Thyroid gland (tissue), 4 donors: ENCODE measurements around the gene RSPH1. TPM values are rescaled to one million over a fixed set of nuclear protein-coding genes. Genes with fewer than 3 reads are reported as not detected.

ENCODE experiments used
- DNase-seq, 2 donors: peaks; one replicate each; pipeline ENCODE4 v3.0.0-alpha.2; 2019
- H3K27ac ChIP-seq, 3 donors: fragments of 200-600 bp; sonication (generic); 1 replicate in 2 of 3; 2 replicates in 1 of 3; pipeline ENCODE4 v1.5.1; 2016 to 2019; ENCODE audit warnings: mild to moderate bottlenecking in 1 of 3, moderate library complexity in 1 of 3
- H3K27me3 ChIP-seq: fragments of 200-600 bp; sonication (generic); one replicate; pipeline ENCODE4 v1.5.1; 2019
- H3K36me3 ChIP-seq, 2 donors: fragments of 200-600 bp; sonication (generic); one replicate each; pipeline ENCODE4 v1.5.1; 2016 to 2019
- H3K4me1 ChIP-seq, 2 donors: fragments of 200-600 bp; sonication (generic); one replicate each; pipeline ENCODE4 v1.5.1; 2017 to 2019
- H3K4me3 ChIP-seq, 3 donors: fragments of 200-600 bp; sonication (generic); replicated peaks in 1 of 3; 1 replicate in 2 of 3; 2 replicates in 1 of 3; pipeline ENCODE4 v1.5.1; 2016; ENCODE audit warnings: mild to moderate bottlenecking in 1 of 3
- H3K9me3 ChIP-seq: fragments of 200-600 bp; sonication (generic); one replicate; pipeline ENCODE4 v1.5.1; 2017
- CTCF ChIP-seq, 6 experiments: fragments of 200-600 bp in 3 of 6; fragments of 450-650 bp in 3 of 6; sonication (generic) in 3 of 6; IDR thresholded peaks; one replicate each; pipeline ENCODE4 v1.5.1; 2016 to 2019; ENCODE audit warnings: antibody characterized with exemption in 6 of 6, mild to moderate bottlenecking in 2 of 6, inconsistent platforms in 1 of 6, moderate library complexity in 1 of 6
- POLR2A ChIP-seq, 2 donors: fragments of 450-650 bp; IDR thresholded peaks; one replicate each; pipeline ENCODE4 v1.6.1; 2017; ENCODE audit warnings: antibody characterized with exemption in 2 of 2, mild to moderate bottlenecking in 2 of 2, moderate library complexity in 1 of 2
- WGBS, 2 donors: methylation state at CpG; one replicate each; pipeline ENCODE4 v1.1.5; 2017; 5-methylcytosine and 5-hydroxymethylcytosine counted together
- intact Hi-C: fragments of 100-400 bp; cut with DNase I; formaldehyde crosslinking; loops from one replicate; pipeline ENCODE4 v1.15.1; 2023
- total RNA-seq, 4 donors: library from RNA; depleted of rRNA; stranded (reverse); fragments of >200 nt; gene quantifications; one replicate each; pipeline ENCODE4 v1.2.3, GENCODE V29; 2016

Gene RSPH1
- total RNA-seq, 4 donors from 2014 or later, result 2.7 to 3.7 (median 3.0) TPM

- no peak for DNase-seq
- WGBS, 2 donors, result 82 to 88% methylated on average over 8 of the region's 8 CpGs
- no peaks in the 10 kb centered on the region for H3K9me3 ChIP-seq
- peak overlapping the region; percentile 53 to 72 (median 67) for H3K27ac ChIP-seq
- TF ChIP-seq POLR2A (IDR thresholded peaks at IDR 0.05) (no peak), CTCF (IDR thresholded peaks at IDR 0.05) (no peak)
- intact Hi-C loops, result no loop called here
- H3K36me3 ChIP-seq, result peaks cover 1 to 6% of the 10 kb centered on the region in 2 donors
- no peaks in the 10 kb centered on the region for H3K27me3 ChIP-seq
- peaks cover 37 to 52% of the 10 kb centered on the region in 2 donors for H3K4me1 ChIP-seq
- no peak overlapping the region for H3K4me3 ChIP-seq
These were observed 40.6 kb upstream of the RSPH1 start for GRCh38 chr21:42536601-42537000.

- intact Hi-C loops, result no loop called here
- no peak for TF ChIP-seq CTCF (IDR thresholded peaks at IDR 0.05)
- TF ChIP-seq POLR2A (IDR thresholded peaks at IDR 0.05), result peak in 1 of 2 donors; percentile 13
- Histone ChIP-seq H3K4me1 (peaks cover 46 to 61% of the 10 kb centered on the region in 2 donors), H3K27me3 (no peaks in the 10 kb centered on the region), H3K36me3 (no peaks in the 10 kb centered on the region), H3K9me3 (no peaks in the 10 kb centered on the region), H3K27ac (peak overlapping the region; percentile 67 to 77 (median 72)), H3K4me3 (no peak overlapping the region)
- 49 to 52% methylated on average over 14 to 16 of the region's 17 CpGs for WGBS, 2 donors
- DNase-seq, result peak; percentile 81 to 85
These were observed 39.7 kb upstream of the RSPH1 start for GRCh38 chr21:42535602-42536171.

- intact Hi-C loops, result no loop called here
- Histone ChIP-seq H3K27me3 (no peaks in the 10 kb centered on the region), H3K9me3 (no peaks in the 10 kb centered on the region), H3K27ac (peak overlapping the region in 2 of 3 donors; percentile 72 to 77), H3K36me3 (no peaks in the 10 kb centered on the region), H3K4me3 (no peak overlapping the region), H3K4me1 (peaks cover 48 to 63% of the 10 kb centered on the region in 2 donors)
- peak in 1 of 2 donors; percentile 7 for DNase-seq
- TF ChIP-seq CTCF (IDR thresholded peaks at IDR 0.05), result no peak
- no peak for TF ChIP-seq POLR2A (IDR thresholded peaks at IDR 0.05)
- WGBS, 2 donors, result 86% methylated on average over 27 to 28 of the region's 28 CpGs
These were observed 38.7 kb upstream of the RSPH1 start for GRCh38 chr21:42534421-42535378.

GRCh38 chr21:42533963-42534355 lies 37.9 kb upstream of the RSPH1 start:
- intact Hi-C loops, result no loop called here
- H3K27me3 ChIP-seq, result no peaks in the 10 kb centered on the region
- WGBS, 2 donors, result 88 to 93% methylated on average over 4 of the region's 4 CpGs
- no peaks in the 10 kb centered on the region for H3K36me3 ChIP-seq
- H3K27ac ChIP-seq, result peak overlapping the region in 1 of 3 donors; percentile 71
- no peak for TF ChIP-seq POLR2A (IDR thresholded peaks at IDR 0.05)
- no peak for TF ChIP-seq CTCF (IDR thresholded peaks at IDR 0.05)
- peak in 1 of 2 donors; percentile 1 for DNase-seq
- peaks cover 48 to 63% of the 10 kb centered on the region in 2 donors for H3K4me1 ChIP-seq
- H3K9me3 ChIP-seq, result no peaks in the 10 kb centered on the region
- H3K4me3 ChIP-seq, result no peak overlapping the region
